ENCODE measurements around the gene RFFL.

- TF ChIP-seq CTCF (IDR thresholded peaks at IDR 0.05) (no peak), POLR2A (IDR thresholded peaks at IDR 0.05) (no peak)
Observed at GRCh38 chr17:34997355-34997862, 66.1 kb downstream of the RFFL start.
